NT2/D1 (cell line): ENCODE results near the gene RHBDD1.

Source experiments
- YY1 ChIP-seq: IDR thresholded peaks from 2 replicates; pipeline ENCODE4 v1.6.1; 2011; ENCODE audit not compliant: insufficient read length, insufficient read depth
- ZNF274 ChIP-seq: IDR thresholded peaks from 2 replicates; pipeline ENCODE4 v1.6.1; 2011; ENCODE audit warnings: mild to moderate bottlenecking, low read depth, low read length

GRCh38 chr2:226888971-226889370 is 53.1 kb downstream of the RHBDD1 start:
- TF ChIP-seq ZNF274, result no peak
- TF ChIP-seq YY1, result no peak
